ENCODE measurements around the gene GP1BB.

Gene GP1BB

GRCh38 chr22:19729507-19729906 lies 6.2 kb downstream of the GP1BB start:
- no peak for TF ChIP-seq CTCF (IDR thresholded peaks at IDR 0.05; ENCODE audit: control insufficient read depth, extremely low read depth, insufficient read depth)
- no peak for DNase-seq (ENCODE audit: low read depth)
- H3K4me3 ChIP-seq (ENCODE audit: low read depth, low read length) = no peak overlapping the region

GRCh38 chr22:19730198-19730597 lies 6.9 kb downstream of the GP1BB start:
- no peak for DNase-seq (ENCODE audit: low read depth)
- no peak overlapping the region; the same call in 1 of the 2 replicates for H3K4me3 ChIP-seq (ENCODE audit: low read depth, low read length)
- no peak for TF ChIP-seq CTCF (IDR thresholded peaks at IDR 0.05; ENCODE audit: control insufficient read depth, extremely low read depth, insufficient read depth)

- peak; percentile 96 for TF ChIP-seq CTCF (IDR thresholded peaks at IDR 0.05; ENCODE audit: control insufficient read depth, extremely low read depth, insufficient read depth)
- H3K4me3 ChIP-seq (ENCODE audit: low read depth, low read length) = peak overlapping the region; percentile 46
- DNase-seq (ENCODE audit: low read depth) = peak; percentile 21
These were observed 7.5 kb downstream of the GP1BB start for GRCh38 chr22:19730655-19731360.

- no peak overlapping the region for H3K4me3 ChIP-seq (ENCODE audit: low read depth, low read length)
- TF ChIP-seq CTCF (IDR thresholded peaks at IDR 0.05; ENCODE audit: control insufficient read depth, extremely low read depth, insufficient read depth) = no peak
- no peak for DNase-seq (ENCODE audit: low read depth)
These were observed 8.2 kb downstream of the GP1BB start for GRCh38 chr22:19731361-19732135.

- H3K4me3 ChIP-seq (ENCODE audit: low read depth, low read length) = no peak overlapping the region
- no peak for DNase-seq (ENCODE audit: low read depth)
- TF ChIP-seq CTCF (IDR thresholded peaks at IDR 0.05; ENCODE audit: control insufficient read depth, extremely low read depth, insufficient read depth) = no peak
These were observed 9.2 kb downstream of the GP1BB start for GRCh38 chr22:19732403-19733113.

GRCh38 chr22:19733755-19734154 lies 10.4 kb downstream of the GP1BB start:
- no peak for TF ChIP-seq CTCF (IDR thresholded peaks at IDR 0.05; ENCODE audit: control insufficient read depth, extremely low read depth, insufficient read depth)
- no peak for DNase-seq (ENCODE audit: low read depth)
- H3K4me3 ChIP-seq (ENCODE audit: low read depth, low read length) = no peak overlapping the region
